ENCODE data around the gene PLEKHG7.

PLEKHG7 gene

DNA sequence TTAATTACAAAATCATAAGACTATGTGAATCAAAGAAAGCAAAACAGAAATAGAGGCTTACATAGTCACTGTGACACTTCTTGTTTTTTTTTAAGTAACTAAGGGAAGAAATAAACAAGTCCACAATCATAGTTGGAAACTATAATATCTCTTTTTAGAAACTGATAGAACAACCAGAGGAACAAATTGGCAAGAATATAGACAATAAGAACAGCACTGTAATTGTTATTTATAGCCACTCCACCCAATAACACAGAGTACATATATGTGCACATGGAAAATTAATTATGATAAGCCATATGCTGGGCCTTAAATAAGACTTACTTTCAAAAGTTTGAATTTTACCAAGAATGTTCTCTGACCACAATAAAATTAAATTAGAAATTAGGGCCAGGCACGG lies 101.1 kb downstream of the PLEKHG7 start:
- no peak for DNase-seq (ENCODE audit: low spot score)

DNA sequence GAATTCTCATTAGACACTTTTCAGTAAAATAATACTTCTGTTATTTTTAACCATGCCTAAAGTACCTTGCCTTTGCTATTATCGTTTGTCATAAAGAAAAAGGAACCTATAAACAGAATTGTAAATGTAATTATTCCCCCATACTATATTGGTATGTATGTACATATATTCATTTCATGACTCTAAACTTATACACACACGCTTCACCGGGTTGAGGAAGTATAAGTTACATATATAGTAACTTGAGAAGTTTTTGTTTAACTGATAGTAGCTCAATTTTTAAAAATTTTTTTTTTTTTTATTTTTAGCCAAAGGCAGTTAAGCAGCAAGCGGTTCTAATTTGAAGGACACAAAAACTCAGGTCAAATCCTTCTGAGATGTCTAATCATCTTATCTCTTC lies 107.6 kb downstream of the PLEKHG7 start:
- no peak for DNase-seq (ENCODE audit: low spot score)

GRCh38 chr12:92814584-92814983 lies 111.8 kb downstream of the PLEKHG7 start:
- no peak for DNase-seq (ENCODE audit: low spot score)

DNA sequence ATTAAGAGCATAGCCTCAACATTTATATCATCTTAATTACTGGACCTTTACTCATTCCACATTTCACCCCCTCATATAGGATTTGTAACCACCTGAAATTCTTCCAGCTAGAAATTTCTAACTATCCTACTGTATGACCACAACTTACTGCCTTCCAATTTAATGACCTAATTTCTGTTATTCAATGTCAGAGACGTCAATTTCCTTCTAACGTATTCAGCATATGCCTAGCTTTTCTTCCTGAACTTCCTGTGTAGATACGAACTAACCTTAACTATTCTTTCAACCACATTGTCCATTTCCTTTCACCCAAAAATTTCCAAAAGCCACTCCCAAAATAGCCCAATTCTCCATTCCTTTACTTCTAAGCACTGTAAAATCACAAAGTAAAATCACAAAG lies 118.4 kb downstream of the PLEKHG7 start:
- no peak for DNase-seq (ENCODE audit: low spot score)
